OCI-LY3 (cell line): Measurements from ENCODE around the gene ZNF579.

ENCODE experiments used
- H2AFZ ChIP-seq: fragments of 200-600, 300-600 bp; shearing (Covaris generic); 2 replicates; pipeline ENCODE4 v1.6.0; 2014; ENCODE audit warnings: antibody characterized with exemption, low read depth, low read length
- H3K27ac ChIP-seq: fragments of 200-600, 300-600 bp; sonication (generic); 2 replicates; pipeline ENCODE4 v1.5.1; 2014; ENCODE audit warnings: mild to moderate bottlenecking, low read length, moderate library complexity, mixed read lengths
- H3K27me3 ChIP-seq: fragments of 200-600, 300-600 bp; sonication (generic); 2 replicates; pipeline ENCODE4 v1.6.1; 2014; ENCODE audit warnings: low read depth, low read length, mixed read lengths
- H3K36me3 ChIP-seq: fragments of 200-600, 300-600 bp; sonication (generic); replicated peaks from 2 replicates; pipeline ENCODE3; 2014; ENCODE audit warnings: low read depth, low read length, mixed read lengths
- H3K4me1 ChIP-seq: fragments of 300-600, 200-600 bp; sonication (generic); 2 replicates; pipeline ENCODE4 v1.6.1; 2014; ENCODE audit warnings: low read length, mixed read lengths
- H3K4me2 ChIP-seq: fragments of 200-600, 300-600 bp; sonication (generic); 2 replicates; pipeline ENCODE4 v1.6.1; 2014; ENCODE audit warnings: low read length, mixed read lengths
- H3K4me3 ChIP-seq: fragments of 300-600, 200-600 bp; sonication (generic); 2 replicates; pipeline ENCODE4 v1.5.1; 2014; ENCODE audit warnings: antibody characterized with exemption, mild to moderate bottlenecking, low read length, moderate library complexity
- H3K79me2 ChIP-seq: fragments of 300-600, 200-600 bp; shearing (Covaris generic); 2 replicates; pipeline ENCODE4 v1.6.1; 2014; ENCODE audit warnings: mild to moderate bottlenecking, low read length, mixed read lengths
- H3K9ac ChIP-seq: fragments of 300-600, 200-600 bp; shearing (Covaris generic); 2 replicates; pipeline ENCODE4 v1.6.0; 2014; ENCODE audit warnings: mild to moderate bottlenecking, low read length, moderate library complexity
- H3K9me3 ChIP-seq: fragments of 200-600, 300-600 bp; shearing (Covaris generic); 2 replicates; pipeline ENCODE4 v1.6.1; 2014; ENCODE audit warnings: low read length, mixed read lengths; ENCODE audit not compliant: insufficient read depth
- H4K20me1 ChIP-seq: fragments of 200-600, 300-600 bp; sonication (generic); 2 replicates; pipeline ENCODE4 v1.6.1; 2016; ENCODE audit warnings: low read length, mixed read lengths; ENCODE audit not compliant: insufficient read depth
- EZH2phosphoT487 ChIP-seq: fragments of 200-600 bp; shearing (Covaris generic); IDR thresholded peaks from 2 replicates; pipeline ENCODE4 v1.6.1; 2018; ENCODE audit warnings: antibody characterized with exemption, mixed run types, low read depth
- TF ChIP-seq, protein P1 (sequence below): fragments of 200-600, 300-600 bp; sonication (generic); IDR thresholded peaks from 2 replicates; pipeline ENCODE4 v1.5.1; 2014; ENCODE audit warnings: antibody characterized with exemption, low read length, low read depth

Gene ZNF579

GRCh38 chr19:55567708-55568328, 12.8 kb downstream of the ZNF579 start:
- Histone ChIP-seq H3K27ac (no peak overlapping the region), H3K27me3 (no peaks in the 10 kb centered on the region), H3K4me3 (no peak overlapping the region), H3K36me3 (no peaks in the 10 kb centered on the region), H3K4me1 (no peaks in the 10 kb centered on the region), H4K20me1 (no peaks in the 10 kb centered on the region), H3K79me2 (no peaks in the 10 kb centered on the region), H3K9ac (no peak overlapping the region), H2AFZ (no peak overlapping the region), H3K4me2 (no peak overlapping the region), H3K9me3 (no peaks in the 10 kb centered on the region)
- TF ChIP-seq, protein P1, sequence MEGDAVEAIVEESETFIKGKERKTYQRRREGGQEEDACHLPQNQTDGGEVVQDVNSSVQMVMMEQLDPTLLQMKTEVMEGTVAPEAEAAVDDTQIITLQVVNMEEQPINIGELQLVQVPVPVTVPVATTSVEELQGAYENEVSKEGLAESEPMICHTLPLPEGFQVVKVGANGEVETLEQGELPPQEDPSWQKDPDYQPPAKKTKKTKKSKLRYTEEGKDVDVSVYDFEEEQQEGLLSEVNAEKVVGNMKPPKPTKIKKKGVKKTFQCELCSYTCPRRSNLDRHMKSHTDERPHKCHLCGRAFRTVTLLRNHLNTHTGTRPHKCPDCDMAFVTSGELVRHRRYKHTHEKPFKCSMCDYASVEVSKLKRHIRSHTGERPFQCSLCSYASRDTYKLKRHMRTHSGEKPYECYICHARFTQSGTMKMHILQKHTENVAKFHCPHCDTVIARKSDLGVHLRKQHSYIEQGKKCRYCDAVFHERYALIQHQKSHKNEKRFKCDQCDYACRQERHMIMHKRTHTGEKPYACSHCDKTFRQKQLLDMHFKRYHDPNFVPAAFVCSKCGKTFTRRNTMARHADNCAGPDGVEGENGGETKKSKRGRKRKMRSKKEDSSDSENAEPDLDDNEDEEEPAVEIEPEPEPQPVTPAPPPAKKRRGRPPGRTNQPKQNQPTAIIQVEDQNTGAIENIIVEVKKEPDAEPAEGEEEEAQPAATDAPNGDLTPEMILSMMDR = no peak
- no peak for TF ChIP-seq EZH2phosphoT487

GRCh38 chr19:55566823-55567222, 13.8 kb downstream of the ZNF579 start:
- H3K27me3 ChIP-seq = no peaks in the 10 kb centered on the region
- no peaks in the 10 kb centered on the region for H3K4me1 ChIP-seq
- no peaks in the 10 kb centered on the region for H3K9me3 ChIP-seq
- no peaks in the 10 kb centered on the region for H4K20me1 ChIP-seq
- H3K4me3 ChIP-seq = no peak overlapping the region
- no peak for TF ChIP-seq EZH2phosphoT487
- TF ChIP-seq, protein P1 = no peak
- no peak overlapping the region for H3K9ac ChIP-seq
- H3K36me3 ChIP-seq = no peaks in the 10 kb centered on the region
- H2AFZ ChIP-seq = no peak overlapping the region
- H3K79me2 ChIP-seq = no peaks in the 10 kb centered on the region
- no peak overlapping the region for H3K27ac ChIP-seq
- H3K4me2 ChIP-seq = no peak overlapping the region

GRCh38 chr19:55563261-55563690, 17.4 kb downstream of the ZNF579 start:
- no peak overlapping the region for H3K4me3 ChIP-seq
- H2AFZ ChIP-seq = no peak overlapping the region
- H3K27ac ChIP-seq = no peak overlapping the region

GRCh38 chr19:55559684-55560083, 21.0 kb downstream of the ZNF579 start:
- TF ChIP-seq, protein P1 = no peak
- TF ChIP-seq EZH2phosphoT487 = no peak
- no peak overlapping the region for H3K9ac ChIP-seq
- H4K20me1 ChIP-seq = no peaks in the 10 kb centered on the region
- H3K27ac ChIP-seq = no peak overlapping the region
- no peaks in the 10 kb centered on the region for H3K4me1 ChIP-seq
- no peaks in the 10 kb centered on the region for H3K79me2 ChIP-seq
- no peaks in the 10 kb centered on the region for H3K9me3 ChIP-seq
- peaks cover 5% of the 10 kb centered on the region; the same call in 1 of the 2 replicates for H3K27me3 ChIP-seq
- no peak overlapping the region for H3K4me3 ChIP-seq
- no peak overlapping the region for H2AFZ ChIP-seq
- no peak overlapping the region for H3K4me2 ChIP-seq
- H3K36me3 ChIP-seq = no peaks in the 10 kb centered on the region

More at GRCh38 chr19:55563261-55563690, 17.4 kb downstream of the ZNF579 start:
- H3K4me2 ChIP-seq = no peak overlapping the region
- no peaks in the 10 kb centered on the region for H3K9me3 ChIP-seq
- H3K27me3 ChIP-seq = peaks cover 5% of the 10 kb centered on the region; the same call in 1 of the 2 replicates
- no peaks in the 10 kb centered on the region for H4K20me1 ChIP-seq
- no peaks in the 10 kb centered on the region for H3K4me1 ChIP-seq
- H3K79me2 ChIP-seq = no peaks in the 10 kb centered on the region
- no peak overlapping the region for H3K9ac ChIP-seq
- H3K36me3 ChIP-seq = no peaks in the 10 kb centered on the region
- TF ChIP-seq, protein P1 = no peak
